HG03097 (cell line): ENCODE data around the gene NPIPA5.
"Not testable (repeated sequence)": the region's sequence is repeated elsewhere in the genome, so short reads cannot be mapped to it uniquely, and the experiment has no call there.

Source experiments
- ATAC-seq: cut with Tn5 transposase; IDR thresholded peaks from one replicate; pipeline ENCODE4 v1.9.1; 2021; ENCODE audit not compliant: unreplicated experiment, low FRiP score

NPIPA5 gene

GRCh38 chr16:15395631-15396508, 17.8 kb upstream of the NPIPA5 start, which contains the start of gene MPV17L:
Gene MPV17L, plus strand, starts transcription at chr16:15395754. Its CDS starts 144 bp downstream, at chr16:15395898.
- ATAC-seq: not testable (repeated sequence)

- ATAC-seq: not testable (repeated sequence)
Observed at GRCh38 chr16:15393025-15393424, 14.9 kb upstream of the NPIPA5 start.

GRCh38 chr16:15389916-15390315, 11.8 kb upstream of the NPIPA5 start:
- ATAC-seq: not testable (repeated sequence)

- not testable (repeated sequence) for ATAC-seq
Observed at GRCh38 chr16:15388060-15388459, 10.0 kb upstream of the NPIPA5 start.

GRCh38 chr16:15382810-15383209, 4.7 kb upstream of the NPIPA5 start:
- not testable (repeated sequence) for ATAC-seq

GRCh38 chr16:15357495-15357894, 20.6 kb downstream of the NPIPA5 start:
- not testable (repeated sequence) for ATAC-seq

- not testable (repeated sequence) for ATAC-seq
Observed at GRCh38 chr16:15354846-15355245, 23.2 kb downstream of the NPIPA5 start.

- ATAC-seq: not testable (repeated sequence)
Observed at GRCh38 chr16:15352852-15353251, 25.2 kb downstream of the NPIPA5 start.

GRCh38 chr16:15351745-15352144, 26.3 kb downstream of the NPIPA5 start:
- not testable (repeated sequence) for ATAC-seq

GRCh38 chr16:15351251-15351650, 26.8 kb downstream of the NPIPA5 start:
- ATAC-seq: not testable (repeated sequence)

GRCh38 chr16:15348721-15349120, 29.4 kb downstream of the NPIPA5 start:
- not testable (repeated sequence) for ATAC-seq

- ATAC-seq: not testable (repeated sequence)
Observed at GRCh38 chr16:15342337-15342736, 35.8 kb downstream of the NPIPA5 start.

- not testable (repeated sequence) for ATAC-seq
Observed at GRCh38 chr16:15338986-15339385, 39.1 kb downstream of the NPIPA5 start.

GRCh38 chr16:15337974-15338605, 40.0 kb downstream of the NPIPA5 start:
- ATAC-seq: not testable (repeated sequence)

- ATAC-seq: not testable (repeated sequence)
Observed at GRCh38 chr16:15335609-15336008, 42.5 kb downstream of the NPIPA5 start.

- ATAC-seq: not testable (repeated sequence)
Observed at GRCh38 chr16:15333969-15334368, 44.1 kb downstream of the NPIPA5 start.

GRCh38 chr16:15330978-15331377, 47.1 kb downstream of the NPIPA5 start:
- ATAC-seq: not testable (repeated sequence)

- not testable (repeated sequence) for ATAC-seq
Observed at GRCh38 chr16:15324954-15325353, 53.1 kb downstream of the NPIPA5 start.

GRCh38 chr16:15323373-15323772, 54.7 kb downstream of the NPIPA5 start:
- not testable (repeated sequence) for ATAC-seq

- ATAC-seq: not testable (repeated sequence)
Observed at GRCh38 chr16:15321221-15321620, 56.9 kb downstream of the NPIPA5 start.

GRCh38 chr16:15314562-15314961, 63.5 kb downstream of the NPIPA5 start:
- not testable (repeated sequence) for ATAC-seq
